Pons (tissue), 1 donor: ENCODE data around the gene CCDC192.

Experiments used
- DNase-seq: peaks from one replicate; pipeline ENCODE4 v3.0.0-alpha.2; 2016; ENCODE audit warnings: low spot score

The CCDC192 gene

DNA sequence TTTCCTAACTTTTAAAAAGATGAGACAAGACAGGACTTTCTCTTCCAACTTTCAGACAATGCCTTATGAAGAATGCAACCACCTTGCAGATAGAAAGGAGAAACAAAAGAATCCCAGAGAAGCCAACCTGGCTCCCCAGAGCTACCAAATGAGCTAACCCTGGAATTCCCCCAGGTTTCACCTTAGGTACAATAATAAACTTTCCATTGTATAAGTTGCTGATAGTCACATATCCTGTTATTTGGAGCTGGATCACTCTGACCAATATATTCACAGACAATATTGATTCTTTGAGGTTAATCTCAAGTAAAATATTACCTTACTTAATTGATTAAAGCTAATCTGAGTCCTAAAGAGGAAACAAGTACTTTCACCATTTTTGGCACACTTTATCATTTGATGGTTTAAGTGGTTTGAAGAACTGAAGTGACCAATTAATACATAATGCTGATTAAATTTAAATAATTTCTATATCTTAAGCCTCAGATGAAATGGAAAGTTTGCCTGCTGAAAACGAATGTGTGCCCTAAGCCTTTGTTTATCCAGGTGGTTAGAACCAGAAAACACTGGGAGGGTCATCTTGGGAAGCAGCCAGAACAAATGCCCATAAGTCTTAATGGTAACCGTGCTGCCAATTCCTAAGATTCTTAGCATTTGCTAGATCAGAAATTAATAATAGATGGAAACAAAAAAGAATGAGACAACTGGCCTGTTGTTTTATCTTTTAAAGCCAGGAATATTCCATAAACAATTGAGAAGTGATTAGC lies 220.8 kb downstream of the CCDC192 start:
- DNase-seq: no peak

DNA sequence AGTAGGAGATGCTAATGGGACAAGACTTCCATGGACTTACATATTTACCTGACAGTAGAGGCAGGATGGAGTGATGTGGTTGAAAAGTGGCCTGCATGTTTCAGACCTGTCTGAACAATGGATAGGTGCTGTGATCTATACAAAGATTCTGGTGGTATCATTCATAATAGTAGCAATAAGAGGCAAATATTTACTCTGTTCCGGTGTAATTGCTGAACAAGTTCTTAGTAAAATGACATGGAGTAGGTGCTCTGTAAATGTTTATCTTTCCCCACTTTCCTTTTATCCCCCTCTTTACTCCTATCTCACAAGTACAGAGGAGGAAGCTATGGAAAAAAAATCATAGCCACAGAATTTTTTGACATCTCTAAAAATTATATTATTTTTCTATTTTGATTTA lies 221.4 kb downstream of the CCDC192 start:
- no peak for DNase-seq

DNA sequence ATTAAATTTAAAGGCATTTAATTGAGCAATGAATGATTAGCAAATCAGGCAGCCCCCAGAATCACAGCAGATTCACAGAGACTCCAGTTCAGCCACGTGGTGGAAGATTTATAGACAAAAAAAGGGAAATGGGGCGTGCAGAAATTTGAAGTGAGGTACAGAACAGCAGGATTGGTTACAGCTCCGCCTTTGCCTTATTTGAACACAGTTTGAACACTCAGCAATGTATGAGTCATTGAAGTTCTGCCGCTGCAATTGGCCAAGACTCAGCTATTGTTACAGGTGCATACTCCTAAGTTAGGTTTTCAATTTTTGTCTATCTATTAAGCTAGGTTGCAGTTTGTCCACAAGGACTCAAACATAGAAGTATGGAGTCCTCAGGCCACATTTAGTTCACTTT lies 222.7 kb downstream of the CCDC192 start:
- no peak for DNase-seq

DNA sequence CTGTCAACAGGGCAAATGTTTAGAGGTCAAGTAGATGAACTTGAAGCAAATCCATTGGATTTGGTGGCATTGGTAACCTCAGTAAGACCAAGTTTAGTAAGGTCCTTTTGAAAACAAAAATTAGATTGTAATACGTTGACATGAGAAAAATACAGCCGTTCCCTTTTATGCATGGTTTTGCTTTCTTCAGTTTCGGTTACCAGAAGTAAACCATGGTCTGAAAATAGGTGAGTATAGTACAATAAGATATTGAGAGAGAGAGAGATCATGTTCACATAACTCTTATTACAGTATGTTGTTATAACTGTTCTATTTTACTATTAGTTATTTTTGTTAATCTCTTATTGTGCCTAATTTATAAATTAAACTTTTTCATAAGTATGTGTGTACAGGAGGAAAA lies 223.8 kb downstream of the CCDC192 start:
- DNase-seq: no peak

DNA sequence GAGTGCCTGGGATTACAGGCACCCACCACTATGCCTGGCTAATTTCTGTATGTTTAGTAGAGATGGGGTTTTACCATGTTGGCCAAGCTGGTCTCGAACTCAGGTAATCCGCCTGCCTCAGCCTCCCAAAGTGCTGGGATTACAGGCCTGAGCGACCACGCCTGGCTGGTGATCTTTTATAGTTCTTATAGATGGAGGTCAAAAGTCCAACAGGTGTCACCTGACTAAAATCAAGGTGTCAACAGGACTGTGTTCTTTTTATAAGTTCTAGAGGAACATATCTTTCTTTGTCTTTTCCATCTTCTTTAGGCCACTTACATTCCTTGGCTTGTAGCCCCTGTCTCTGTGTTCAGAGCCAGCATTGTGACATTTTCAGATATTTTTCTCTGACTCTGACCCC lies 224.9 kb downstream of the CCDC192 start:
- DNase-seq: no peak

DNA sequence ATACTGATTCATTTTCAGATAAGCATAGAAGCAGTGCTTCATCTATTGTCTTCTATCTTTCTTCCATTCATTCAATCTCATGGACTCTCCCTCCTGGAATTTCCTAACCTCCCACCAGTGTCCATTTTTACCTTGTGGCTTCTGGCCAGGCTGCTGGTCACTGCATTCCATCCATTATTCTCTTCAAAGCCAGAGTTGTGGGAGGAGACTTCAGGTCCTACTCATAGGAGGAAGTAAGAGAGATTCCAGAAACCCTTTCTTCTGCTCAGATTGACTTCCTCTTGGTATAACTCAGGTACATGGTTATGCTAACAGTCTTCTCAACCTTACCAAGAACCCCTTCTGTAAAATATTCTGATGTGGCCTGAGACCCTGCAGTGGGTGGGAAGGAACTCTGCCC lies 227.1 kb downstream of the CCDC192 start:
- no peak for DNase-seq

DNA sequence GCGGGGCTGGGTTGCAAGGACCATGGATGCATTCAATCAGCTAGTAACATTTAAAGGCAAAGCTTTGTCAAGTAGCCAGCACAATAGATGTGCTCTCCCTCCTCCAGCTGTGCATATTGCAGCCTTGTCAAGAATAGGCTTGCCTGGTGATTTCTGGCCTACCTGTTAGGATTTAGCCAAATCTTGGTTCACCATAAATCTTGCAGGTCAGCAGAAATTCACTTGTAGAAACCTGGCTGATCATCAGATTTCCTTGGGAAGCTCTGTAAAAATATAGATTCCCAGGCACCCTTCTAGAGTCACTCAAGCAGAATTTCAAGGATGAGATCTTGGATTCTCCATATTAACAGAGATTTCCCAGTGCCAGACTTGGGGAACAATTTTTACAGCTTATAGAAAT lies 228.2 kb downstream of the CCDC192 start:
- DNase-seq: no peak

DNA sequence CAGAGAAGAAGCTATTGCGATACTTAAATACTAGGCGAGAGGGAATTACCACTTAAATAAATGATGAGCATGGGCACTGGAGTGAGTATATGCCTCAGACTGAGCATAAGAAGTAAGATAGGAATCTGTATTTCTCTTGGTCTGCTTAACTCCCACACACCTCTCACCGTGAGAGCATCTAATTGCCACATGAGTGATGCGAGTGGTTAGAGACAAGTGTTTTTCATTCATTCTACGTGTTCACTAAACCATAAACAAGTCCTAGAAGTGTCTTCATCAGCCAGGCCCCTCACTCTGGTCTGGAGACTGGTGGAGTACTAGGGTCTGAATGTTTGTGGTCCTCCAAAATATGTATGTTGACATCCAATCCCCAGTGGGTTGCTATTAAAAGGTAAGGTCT lies 230.2 kb downstream of the CCDC192 start:
- DNase-seq: no peak

DNA sequence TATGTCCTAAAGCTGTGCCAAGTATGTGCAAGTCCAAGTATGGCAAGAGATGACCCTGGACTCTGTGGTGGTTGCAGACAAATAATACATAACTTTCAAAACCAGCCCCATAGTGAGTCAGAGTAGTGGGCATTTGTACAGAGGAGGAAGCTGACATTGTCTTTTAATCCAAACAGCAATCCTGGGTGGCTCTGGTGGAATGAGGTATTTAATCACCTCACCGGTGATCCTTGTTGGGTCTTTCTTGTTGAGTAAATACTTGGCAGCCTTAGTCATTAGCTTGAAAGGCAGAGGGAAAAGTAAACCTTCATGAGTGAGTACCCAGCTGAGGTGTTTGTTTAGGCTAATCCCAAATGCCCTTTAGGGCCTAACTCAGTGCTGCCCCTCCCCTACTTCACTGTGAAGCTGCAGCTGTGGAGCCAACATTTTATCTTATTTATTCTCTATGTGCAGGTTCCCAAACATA lies 231.6 kb downstream of the CCDC192 start:
- no peak for DNase-seq

DNA sequence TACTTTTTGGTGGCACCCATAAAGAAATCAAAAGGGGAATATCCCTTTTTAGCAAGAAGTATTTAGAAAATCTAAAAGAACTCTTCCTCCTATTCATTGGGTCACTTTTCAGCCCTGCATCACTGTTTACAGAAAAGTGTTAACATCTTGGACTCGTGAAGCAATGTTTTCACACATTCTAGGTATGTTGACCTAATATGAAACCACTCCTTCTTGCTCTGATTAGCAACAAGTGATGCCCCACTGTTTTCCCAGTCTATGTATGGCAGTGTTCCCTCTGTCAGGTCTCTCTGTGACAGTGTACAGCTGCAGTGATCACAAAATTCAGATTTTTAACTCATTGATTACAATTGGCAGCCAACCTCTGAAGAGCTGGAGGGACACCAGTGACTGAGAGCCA lies 232.2 kb downstream of the CCDC192 start:
- DNase-seq: no peak

DNA sequence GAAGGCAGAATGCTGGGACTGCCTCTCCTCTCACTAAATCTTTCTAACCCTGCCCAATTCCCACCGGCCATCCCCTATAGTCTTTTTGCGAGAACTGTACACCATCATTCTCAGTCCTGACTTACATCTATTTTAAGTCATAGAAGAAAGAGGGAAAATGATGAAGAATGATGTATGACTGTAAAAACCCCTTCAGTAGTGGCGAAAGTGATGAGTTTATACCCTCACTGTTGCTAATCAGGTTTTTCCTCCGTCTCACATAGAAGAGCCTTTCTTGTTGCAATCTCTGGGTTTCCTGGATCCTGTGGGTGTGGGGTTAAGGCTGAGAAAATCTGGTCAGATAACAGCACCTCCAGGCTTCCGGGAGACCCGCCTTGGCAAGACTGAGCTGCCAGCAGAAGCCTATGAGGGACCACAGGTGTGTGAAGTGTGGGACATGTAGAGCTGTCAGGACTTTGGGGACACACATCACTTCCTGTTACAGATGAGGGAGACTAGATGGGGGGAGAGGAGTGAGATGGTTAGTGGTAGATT lies 233.3 kb downstream of the CCDC192 start:
- DNase-seq: no peak

DNA sequence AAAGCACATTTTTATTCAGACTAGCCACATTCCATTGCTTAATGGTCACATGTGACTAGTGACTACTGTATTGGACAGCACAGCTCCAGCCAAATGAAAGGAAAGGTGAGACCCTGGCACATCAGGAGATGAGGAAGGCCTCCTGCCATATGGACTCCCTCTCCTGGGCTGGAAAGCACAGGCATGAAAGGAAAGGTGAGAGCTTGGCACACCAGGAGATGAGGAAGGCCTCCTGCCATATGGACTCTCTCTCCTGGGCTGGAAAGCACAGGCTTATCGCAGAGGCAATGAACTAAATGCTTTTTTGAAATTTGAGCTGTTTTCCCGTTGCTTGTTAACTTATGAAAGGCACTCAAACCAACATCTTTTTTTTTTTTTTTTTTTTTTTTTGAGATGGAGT lies 235.6 kb downstream of the CCDC192 start:
- DNase-seq: no peak

DNA sequence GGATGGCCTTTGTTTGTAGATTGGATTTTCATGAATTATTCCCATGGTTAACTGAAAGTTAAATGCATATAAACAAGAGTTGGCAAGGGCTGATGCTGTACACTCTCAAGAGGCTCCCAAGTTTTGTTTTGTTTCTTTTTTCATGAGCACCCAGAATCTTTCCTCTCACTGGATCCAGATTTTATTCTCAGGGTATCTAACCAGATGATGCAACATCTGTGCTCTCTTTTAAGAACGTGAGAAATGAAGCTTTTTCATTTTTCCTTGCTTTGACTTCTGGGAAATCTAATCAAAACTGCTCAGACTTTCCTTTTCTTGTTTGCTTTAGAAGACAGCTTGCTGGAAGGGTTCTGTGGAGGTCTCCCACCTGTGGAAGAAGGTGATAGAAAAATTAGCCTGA lies 237.7 kb downstream of the CCDC192 start:
- no peak for DNase-seq

DNA sequence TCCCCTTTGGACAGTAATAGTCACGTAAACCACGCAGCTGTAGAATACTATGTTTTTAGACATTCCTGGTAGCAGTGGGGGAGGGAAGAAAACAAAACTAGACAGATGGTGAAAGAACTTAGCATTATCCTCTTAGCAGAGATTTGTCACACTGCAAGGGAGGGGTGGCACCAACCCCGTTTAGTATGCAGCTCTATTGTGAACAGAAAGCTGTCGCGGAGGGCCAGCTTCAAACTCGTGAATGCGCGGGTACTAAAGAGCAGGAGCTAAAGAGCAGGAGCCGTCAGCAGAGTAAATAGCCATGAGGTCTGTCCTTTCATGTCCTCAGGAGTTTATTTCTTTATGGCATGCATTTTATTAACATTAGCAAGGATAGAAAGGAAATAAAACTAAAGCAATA lies 238.5 kb downstream of the CCDC192 start:
- peak; percentile 50 for DNase-seq

DNA sequence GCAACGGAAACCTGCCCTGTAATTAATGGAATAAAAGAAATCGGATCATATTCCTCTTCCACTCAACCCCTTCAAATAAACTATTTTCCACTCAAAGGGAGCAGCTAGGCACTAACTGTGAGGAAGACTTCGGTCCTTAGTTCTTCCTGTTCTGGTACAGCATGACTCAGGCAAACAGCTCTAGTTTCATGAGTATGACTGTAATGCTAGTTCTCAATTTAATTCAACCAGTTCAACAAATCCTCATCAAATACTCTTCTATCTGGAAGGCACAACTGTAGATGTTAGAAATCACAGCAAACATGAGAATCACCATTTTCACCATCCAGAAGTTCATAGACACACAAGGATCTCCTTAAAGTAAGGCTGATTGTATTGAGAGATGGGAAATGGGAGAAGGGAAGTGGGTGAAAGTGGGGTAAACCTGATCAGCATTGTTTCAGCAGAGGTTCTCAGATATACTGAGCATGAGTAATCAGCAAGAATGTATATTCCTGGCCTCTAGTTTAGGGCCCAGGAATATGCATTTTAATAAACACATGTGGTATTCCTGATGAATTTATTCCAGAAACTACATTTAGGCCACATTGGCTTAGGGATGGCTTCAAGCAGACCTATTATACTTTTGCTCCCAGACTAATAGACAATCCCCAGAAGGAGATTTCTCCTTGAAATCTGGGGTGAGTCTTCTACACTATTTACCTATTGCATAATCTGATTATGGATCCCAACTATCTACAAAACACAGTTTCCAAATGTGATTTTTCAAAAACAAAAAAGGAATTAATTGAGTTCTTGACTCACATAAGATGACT lies 239.3 kb downstream of the CCDC192 start:
- peak; percentile 17 for DNase-seq

DNA sequence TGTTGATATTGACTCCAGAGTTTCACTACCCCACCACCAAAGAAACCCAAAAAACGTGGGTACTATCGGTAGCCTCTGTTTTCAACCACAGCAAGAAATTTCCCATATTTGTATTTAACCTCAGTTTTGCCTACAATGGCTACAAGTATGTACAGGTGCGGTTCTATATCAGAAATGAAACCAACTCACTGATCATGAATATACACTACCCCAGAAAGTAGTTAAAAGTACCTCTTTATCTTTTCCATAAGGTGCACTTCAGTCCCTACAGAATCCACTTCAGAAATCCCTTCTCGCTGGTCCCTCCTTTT lies 239.8 kb downstream of the CCDC192 start:
- no peak for DNase-seq

DNA sequence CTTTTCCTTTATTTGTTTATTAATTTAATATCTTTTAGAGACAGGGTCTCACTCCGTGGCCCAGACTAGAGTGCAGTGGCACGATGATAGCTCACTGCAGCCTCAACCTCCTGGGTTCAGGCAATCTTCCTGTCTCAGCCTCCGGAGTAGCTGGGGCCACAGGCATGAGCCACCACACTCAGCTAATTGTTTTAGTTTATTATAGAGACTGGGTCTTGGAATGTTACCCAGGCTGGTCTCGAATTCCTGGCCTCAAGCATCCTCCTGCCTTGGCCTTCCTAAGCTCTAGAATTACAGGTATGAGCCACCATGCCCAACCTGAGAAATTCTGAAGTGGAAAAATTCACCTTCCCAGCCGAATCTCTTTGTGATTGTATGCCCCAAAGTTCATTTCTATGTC lies 240.9 kb downstream of the CCDC192 start:
- DNase-seq: no peak

DNA sequence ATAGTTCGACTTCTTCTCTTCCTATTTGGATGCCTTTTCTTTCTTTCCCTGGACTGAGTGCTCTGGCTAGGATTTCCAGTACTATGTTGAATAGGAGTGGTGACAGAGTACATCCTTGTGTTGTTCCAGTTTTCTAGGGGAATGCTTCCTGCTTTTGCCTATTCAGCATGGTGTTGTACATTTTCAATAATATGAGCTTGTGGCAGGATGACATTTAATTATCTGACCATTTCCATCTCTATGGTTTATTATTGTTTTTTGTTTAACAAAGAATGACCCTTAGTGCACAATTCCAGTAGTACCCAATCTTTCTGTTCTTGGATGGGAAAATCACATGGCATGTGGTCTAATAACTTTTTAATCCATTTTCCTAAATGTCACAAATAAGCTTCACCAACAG lies 244.8 kb downstream of the CCDC192 start:
- no peak for DNase-seq

DNA sequence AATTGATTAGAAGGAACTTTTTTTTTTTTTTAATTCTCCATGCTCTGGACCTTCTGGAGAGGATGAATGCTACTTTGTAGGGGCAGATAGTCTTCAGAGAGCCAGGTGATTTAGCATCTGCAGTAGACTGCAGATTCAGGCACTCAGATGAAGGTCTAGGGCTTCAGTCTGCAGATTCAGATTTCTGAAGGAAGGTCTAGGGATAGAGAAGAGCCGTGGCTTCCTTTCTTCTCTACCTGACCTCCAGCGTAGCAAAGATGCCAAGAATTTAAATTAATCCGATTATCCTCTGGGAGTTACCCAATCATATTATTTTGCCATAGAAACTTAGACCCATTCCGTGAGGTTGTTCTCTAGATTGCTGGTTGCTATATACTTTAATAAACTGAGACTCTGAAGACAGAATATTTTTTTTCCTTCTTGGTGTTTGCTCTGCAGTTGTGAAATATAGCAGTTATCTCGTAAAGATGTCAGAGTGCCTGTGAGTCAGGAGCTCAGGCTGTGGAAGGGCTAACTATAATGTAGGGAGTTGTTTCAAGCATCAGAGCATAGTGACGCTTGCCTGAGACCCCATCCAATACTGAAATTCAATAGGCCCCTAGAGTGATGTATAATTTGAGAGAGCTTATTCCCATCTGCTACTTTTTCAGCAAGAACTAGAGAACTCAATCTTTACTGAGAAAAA lies 247.7 kb downstream of the CCDC192 start:
- no peak for DNase-seq

DNA sequence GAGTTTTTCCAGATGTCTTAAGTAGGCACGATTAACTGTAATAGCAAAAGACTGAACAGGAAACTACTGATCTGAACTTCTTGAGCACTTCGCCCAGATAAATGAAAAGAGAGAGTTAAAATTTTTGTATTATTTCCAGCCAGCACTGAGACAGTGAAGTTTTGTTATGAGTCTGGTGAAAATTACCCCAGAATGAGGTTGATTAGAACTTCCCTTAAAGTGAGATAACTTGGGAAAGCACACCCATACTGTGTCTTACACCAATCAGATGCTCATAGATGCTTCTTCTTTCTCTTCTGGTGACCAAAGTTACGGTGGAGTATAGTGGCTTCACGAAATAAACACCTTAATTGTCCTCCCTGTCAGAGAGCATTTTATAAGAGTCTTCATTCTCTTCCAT lies 248.6 kb downstream of the CCDC192 start:
- no peak for DNase-seq

DNA sequence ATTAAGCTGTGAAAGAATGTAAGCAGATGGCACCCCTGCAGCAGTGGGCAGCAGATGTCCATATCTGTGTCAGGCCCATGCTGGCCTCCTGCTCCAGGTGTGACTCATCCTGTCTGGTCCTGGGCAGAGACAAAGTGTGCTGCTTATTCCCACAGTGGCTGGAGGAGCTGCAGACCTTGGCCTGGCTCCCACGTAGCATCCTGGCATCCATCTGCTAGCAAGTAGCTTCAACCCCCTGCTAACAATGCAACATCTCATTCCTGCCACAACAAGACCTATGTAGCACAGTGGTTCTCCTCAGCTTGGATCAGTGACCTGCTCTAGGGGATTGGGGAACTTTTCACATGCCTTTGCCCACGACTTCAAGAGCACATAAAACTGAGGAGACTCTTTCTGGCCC lies 254.0 kb downstream of the CCDC192 start:
- DNase-seq: peak; percentile 75

DNA sequence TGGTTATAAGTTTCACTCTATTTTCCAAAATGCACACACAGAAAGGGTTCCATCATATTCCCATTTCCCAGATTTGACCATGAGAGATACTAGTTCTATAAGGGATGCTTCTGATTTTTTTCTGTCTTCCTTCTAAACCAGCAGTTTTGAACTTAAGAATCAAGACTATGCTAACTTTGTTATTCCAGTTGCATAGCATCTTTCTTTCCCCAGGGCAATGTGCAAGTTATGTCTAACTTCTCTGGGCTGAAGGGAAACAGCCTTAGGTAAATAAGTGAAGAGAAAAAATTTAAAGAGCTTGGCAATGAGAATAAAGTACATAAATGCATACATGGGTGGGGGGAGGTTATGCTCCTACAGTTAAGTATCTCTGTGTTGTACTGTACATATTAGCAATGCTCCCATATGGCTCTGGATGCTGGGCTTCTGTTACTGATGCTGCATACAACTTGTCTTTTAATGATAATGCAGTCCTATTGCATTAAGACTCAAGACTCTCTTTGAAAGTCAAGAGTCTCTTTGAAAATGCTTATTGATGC lies 254.6 kb downstream of the CCDC192 start:
- no peak for DNase-seq
